Measurements from ENCODE around the gene WFS1. TPM values are rescaled to one million over a fixed set of nuclear protein-coding genes. Genes with fewer than 3 reads are reported as not detected.

Gene WFS1
- total RNA-seq, 2 donors from 2014 or later, result 48.9 to 52.6 TPM

DNA sequence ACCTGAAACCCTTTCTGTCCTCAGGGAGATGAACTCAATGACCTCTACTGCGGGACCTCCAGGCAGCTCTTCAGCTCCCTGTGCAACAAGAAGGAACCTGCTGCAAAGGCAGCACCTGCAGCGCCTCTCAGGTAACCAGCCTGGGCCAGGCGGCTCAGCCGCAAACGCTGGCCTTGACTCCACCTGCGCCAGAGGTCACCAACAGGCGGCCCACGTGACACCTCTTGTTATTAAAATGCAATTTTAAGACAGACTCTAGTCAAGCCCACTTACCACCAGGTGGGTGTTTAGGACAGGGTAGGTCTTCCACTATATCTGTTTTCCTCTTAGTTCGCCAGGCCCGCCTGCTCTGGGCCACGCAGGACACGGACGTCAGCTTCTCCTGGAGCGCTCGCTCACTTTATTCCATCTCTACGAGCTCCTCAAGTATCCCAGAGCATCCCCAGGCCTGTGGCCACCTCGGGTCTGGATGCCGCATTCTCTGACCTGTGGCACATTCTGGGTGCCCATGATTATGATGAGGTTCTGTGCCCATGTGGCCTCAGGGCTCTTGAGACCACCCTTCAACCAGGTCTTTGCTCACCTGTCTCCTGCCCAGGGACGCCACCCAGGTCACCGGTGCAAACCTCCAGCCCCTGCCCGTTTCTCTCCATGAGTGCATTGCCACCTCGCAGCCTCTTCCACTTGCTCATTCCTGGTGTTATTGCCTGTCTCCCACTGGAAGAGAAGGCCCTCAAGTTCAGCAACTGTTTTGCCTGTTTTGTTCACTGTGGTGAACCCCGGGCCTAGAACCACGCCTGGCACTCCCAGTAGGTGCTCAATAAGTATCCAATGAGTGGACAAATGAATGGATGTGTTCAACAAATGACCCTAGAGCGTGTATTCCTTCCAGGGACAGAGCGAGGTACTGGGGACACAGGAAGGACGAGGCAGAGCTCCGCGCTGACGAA is 36.5 kb upstream of the WFS1 start:
- DNase-seq (ENCODE audit: low spot score), result no peak
- intact Hi-C loops (cut with DNase I), result no loop called here

DNA sequence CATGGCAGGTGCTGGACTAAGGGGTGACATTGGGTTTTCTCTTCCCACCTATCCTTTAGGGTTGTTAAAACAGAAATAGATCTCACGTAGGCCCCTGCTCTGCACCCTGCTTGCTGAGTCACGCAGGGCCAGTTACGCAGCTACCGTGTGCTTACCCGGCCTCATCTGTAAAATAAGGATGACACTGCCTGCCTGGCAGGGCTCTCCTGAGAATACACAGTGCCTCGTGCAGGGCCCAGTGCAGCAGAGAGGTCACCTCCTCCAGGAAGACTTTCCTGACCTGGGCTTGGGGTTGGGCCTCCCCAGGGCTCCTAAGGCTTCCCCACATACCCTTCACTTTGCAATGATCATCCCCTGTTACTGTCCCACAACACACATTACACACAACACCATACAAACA is 35.7 kb upstream of the WFS1 start:
- DNase-seq (ENCODE audit: low spot score), result no peak
- intact Hi-C loops (cut with DNase I), result no loop called here

DNA sequence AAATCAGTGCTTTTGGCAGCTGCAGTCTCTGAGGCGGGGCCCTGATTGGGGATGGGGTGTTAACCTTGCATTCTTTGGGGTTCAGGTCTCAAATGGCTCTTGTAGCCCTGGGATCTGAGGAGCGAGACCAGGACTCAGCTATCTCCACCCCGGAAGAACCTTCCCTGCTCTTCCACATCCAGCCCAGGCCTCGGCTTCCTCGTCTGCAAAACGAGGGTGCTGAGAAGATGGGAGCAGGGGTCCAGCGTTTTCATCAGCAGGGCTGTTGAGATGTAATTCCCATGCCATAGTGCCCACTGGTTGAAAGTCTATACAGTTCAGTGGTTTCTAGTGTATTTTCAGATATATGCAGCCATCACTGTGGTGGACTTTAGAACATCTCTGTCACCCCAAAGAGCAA is 34.6 kb upstream of the WFS1 start:
- intact Hi-C loops (cut with DNase I), result no loop called here
- peak; percentile 44 for DNase-seq (ENCODE audit: low spot score)

DNA sequence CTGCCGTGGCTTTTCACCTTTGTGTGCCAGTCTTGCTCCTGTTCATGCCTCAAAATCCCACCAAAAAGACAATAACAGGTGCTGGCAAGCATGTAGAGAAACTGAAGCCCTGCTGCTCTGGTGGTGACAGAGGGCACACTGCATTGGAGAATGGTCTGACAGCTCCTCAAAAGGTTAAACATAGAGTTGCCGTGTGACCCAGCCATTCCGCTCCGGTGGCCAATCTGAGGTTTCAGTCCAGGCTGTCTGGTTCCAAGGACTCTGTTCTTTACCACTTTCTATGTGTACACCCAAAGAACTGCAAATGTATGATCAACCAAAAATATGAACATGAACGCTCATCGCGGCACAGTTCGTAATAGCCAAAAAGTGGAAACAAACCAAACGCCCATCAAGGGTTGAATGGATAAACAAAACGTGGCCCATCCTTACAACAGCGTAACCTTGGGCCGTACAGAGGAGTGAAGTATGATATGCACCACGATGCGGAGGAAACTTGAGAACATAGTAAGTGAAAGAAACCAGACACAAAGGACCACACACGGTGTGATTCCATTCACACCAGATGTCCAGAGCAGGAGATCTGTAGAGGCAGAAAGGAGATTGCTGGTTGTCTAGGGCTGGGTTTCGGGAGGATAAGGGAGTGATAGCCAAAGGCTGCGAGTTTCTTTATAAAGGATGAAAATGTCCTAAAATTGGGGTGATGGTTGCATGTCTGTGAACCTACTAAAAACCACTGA is 33.6 kb upstream of the WFS1 start:
- intact Hi-C loops (cut with DNase I), result no loop called here
- peak; percentile 31 for DNase-seq (ENCODE audit: low spot score)

DNA sequence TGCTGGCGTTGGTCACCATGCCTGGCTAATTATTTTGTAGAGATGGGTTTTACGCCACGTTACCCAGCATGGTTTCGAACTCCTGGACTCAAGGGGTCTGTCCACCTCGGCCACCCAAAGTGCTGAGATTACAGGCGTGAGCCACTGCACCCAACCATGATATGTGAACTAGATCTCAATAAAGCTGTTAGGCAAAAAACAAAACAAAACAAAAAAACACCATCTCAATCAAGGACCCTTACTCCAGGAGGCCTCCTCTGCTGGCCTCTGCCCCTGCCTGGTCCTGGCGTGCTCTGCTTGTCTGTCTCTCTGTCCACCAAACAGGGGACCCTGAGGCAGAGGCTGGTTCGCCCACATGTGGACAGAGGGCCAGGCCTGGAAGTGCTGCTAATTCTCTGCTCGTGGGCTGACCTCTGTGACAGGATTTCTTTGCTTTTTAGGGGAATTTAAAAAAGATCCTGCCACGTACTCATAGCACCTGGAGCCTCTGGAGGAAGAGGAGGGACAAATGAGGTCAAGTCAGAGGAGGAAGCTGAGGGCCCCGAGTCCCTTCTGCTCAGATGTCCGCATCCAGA is 32.7 kb upstream of the WFS1 start:
- peak; percentile 62 for DNase-seq (ENCODE audit: low spot score)
- intact Hi-C loops (cut with DNase I), result no loop called here

DNA sequence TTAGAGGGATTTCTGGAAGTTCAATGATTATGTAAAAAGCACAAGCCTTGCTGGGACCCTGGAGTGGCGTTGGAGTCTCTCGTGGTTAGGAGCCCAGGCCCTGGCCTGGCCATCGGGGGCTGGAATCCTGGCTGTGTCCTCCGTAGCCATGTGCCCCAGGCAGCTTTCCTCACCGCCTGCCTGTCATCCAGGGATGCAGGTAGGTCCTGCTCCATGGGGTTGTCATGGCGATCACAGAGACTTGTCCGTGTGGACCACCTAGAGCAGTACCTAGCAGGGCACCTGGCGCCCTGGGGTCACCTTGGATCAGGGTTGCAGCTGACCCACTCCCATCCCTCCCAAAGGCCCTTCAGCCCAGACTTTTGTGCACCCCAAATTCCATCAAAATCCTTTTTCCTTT is 30.2 kb upstream of the WFS1 start:
- DNase-seq (ENCODE audit: low spot score), result peak; percentile 72
- intact Hi-C loops (cut with DNase I), result no loop called here

DNA sequence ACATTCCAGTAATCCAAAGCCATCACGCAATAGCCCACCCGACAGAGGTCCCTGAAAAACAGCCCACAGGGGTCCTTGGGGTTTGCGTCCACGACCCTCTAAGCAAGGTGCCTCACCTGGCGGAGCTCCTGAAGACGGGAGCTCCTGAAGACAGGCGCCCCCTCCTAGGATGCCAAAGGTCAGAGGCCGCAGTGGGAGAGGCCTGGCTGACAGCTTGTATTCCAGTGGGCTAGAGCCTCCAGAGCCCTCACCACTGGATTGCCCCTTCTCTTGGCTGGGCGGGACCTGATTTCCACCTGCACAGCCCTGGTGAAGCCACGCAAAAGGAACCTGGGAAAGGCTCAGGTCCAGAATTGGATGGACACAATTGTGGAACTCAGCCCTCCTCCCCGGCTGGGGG is 29.7 kb upstream of the WFS1 start:
- peak; percentile 60 for DNase-seq (ENCODE audit: low spot score)
- intact Hi-C loops (cut with DNase I), result no loop called here

DNA sequence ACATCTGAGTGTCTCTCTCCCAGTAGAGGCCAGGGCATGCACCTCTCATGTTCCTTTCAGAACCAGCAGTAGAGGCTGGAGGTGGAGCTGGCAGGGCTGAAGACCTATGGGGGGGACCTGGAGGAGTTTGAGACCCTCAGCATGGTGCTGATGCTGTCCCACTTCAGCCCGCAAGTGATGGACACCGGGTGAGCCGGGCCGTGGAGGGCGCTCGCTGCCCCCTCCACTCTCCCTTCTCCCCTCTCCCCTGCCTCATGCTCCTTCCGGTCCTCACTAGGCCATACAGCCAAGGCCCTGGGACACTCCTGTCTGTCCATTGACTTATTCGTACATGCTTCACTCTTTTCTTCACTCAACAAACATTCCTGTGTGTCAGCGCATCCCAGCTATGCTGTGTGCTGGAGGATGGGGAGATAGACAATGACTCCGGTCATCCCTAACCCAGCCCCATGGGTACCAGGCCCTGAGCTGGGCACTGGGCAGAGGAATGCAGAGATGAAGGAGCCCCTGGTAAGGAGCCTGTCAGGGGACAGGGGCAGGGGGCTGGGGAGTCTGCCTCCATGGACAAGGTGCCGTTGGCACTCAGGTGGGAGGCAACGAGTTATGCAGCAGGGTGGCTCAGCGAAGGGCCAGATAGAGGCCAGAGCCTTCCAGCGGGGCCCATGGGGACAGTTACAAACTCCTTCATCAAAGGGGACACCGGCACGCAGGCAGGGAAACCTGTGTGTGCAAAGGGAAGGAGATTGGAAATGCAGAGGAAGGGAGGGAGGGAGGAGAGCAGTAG is 28.4 kb upstream of the WFS1 start:
- DNase-seq (ENCODE audit: low spot score), result peak; percentile 62
- intact Hi-C loops (cut with DNase I), result no loop called here

DNA sequence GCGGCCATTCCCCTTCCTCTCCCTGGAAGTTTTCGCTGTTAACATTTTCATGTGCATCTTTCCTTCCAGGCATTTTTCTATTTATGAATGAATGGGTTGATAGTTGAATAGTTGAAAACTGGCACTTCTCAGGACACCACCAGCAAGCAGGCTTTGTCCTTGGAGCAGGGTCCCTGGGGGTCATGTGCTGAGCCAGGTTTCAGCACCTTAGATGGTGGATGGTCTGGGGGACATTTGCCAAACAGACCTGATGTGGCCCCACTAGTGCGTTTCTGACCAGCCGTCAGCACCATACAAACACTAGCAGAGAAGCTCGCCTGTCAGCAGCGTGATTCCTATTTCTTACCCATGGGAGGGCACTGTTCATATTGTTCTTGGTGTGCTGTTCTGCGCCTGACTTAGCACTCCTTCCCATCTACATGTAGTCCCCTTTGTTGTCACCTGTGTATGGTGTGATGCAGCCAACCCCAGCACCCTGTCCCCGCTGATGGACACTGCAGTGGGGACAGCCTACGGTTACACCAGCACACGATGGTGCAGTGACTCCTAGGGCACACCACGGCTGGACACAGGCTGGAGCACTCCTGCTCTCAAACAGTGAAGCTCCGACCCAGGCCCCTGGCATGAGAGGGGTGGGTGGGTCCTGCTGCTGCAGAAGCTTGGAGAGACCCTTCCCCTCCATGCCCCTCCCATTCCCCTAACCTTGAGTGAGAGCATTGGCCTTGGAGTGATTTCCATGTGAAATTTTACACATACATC is 27.2 kb upstream of the WFS1 start:
- intact Hi-C loops (cut with DNase I), result no loop called here
- peak; percentile 76 for DNase-seq (ENCODE audit: low spot score)

DNA sequence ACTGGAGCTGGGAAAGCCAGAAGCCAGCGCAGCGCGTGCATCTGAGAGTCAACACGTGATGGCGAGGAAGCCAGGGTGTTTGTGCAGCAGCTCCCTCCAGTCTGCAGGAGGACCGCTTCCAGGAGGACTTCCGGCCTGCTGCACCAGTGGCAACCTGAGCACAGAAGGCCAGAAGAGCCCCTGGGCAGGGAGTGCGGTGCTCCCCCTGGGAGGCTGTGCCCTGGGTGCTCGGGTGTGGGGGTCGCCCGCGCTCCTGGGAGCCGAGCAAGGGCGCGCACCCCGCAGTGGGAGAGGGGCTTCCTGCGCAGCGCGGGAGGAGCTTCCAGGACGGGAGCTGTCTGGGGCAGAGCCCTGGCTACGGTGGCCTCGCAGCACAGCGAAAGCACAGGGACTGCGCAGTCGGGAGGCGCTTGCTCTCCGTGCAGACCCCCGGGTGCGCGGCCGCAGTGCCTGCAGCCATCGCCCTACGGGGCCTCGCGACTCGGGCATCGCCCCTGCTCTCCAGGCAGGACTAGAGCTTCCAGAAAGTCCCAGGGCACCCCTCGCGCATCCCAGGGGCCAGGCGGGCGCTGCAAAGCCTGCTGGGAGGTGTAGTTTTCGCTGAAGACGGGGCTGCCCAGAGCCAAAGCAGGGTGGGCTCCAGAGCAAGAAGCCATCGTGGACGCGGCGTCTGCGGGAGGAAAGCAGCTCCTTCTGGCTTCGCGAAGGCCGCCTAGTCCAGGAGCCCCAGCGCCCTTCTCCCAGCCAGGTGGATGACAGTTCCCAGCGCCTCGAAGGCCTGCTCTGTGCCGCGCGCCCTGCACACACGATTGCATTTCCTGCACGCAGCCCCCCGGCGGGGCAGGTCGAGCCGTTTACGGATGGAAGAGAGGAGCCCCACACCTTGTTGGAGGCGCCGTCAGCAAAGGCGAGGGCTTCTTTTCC is 24.1 kb upstream of the WFS1 start:
- peak; percentile 72 for DNase-seq (ENCODE audit: low spot score)
- intact Hi-C loops (cut with DNase I), result loop anchor here in 1 of 2 donors (5.0 kb wide), 1 partner anchor 87 kb away; no protein-coding TSS in a partner anchor

DNA sequence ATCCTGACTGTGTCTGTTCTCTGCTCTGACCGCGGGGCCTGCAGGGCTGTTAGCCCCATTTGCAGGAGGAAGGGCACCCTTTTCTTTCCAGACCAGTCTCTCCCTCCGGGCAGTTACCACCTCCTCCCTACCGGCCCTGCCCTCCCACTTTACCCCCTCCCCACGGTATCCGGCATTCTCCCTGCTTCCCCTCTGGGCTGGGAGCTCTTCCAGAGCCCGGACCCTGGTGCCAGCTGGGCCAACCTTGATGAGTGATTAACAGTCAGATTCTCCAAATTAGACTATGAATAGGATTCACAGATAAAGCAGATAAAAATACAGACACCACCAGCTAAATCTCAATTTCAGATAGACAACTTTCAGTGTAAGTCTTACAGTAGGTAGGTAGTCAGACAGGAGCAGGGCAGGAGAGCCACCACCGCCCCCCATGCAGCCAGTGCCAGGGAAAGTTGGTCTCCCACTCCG is 23.4 kb upstream of the WFS1 start:
- intact Hi-C loops (cut with DNase I), result loop anchor here in 1 of 2 donors (5.0 kb wide), 1 partner anchor 86 kb away; no protein-coding TSS in a partner anchor
- peak; percentile 44 for DNase-seq (ENCODE audit: low spot score)

DNA sequence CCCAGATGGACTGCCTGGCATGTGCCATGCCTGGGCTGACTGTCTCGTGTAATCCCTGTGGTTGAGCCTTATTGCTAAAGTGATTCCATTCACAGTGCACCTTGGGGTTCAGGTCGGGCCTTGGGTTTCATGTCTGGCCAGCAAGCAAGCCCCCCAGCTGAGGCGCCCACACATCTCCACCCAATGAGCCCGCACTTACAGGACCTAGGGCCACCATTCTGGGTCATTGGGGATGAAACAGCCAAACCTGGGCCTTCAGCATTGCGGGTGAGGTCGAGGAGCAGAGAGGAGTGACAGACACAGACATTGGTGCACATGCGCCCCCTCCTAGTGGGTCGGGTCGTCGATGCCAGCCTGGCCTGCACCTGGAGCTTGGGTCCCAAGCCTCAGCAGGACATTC is 21.3 kb upstream of the WFS1 start:
- intact Hi-C loops (cut with DNase I), result loop anchor here in 1 of 2 donors (5.0 kb wide), 1 partner anchor 84 kb away; no protein-coding TSS in a partner anchor
- DNase-seq (ENCODE audit: low spot score), result peak; percentile 28

DNA sequence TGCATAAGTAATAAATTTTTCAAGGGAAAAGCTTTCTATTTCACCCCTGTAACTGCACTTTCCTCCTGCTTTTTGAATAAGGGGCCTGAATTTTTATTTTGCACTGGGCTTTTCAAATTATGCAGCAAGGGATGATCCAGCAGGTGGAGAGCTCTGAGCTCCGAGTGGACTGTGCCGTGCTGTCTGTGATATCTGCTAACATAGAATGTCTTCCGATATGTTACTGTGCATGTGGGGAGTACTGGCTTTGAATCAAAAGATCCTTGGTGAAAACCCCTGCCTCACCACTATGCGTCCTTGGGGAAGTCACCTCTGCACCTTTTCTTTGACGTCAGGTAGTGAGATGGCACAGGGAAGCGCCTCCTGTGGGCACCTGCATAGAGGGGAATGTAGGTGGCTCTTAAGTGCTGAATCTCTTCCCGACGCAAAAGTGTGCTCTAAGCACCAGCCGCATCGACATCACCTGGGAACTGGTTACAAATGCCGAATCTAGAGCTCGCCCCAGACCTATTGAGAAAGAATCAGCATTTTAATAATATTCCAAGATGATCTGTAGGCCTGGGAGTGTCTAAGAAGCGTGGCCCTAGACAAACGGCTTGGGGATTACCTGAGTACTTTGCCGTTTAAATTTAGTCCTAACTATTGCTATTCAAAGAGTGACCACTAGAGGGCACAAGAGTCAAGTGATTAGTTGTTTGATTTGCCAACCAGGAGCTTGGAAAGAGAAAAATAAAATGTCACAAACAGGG is 19.2 kb upstream of the WFS1 start:
- intact Hi-C loops (cut with DNase I), result no loop called here
- no peak for DNase-seq (ENCODE audit: low spot score)

DNA sequence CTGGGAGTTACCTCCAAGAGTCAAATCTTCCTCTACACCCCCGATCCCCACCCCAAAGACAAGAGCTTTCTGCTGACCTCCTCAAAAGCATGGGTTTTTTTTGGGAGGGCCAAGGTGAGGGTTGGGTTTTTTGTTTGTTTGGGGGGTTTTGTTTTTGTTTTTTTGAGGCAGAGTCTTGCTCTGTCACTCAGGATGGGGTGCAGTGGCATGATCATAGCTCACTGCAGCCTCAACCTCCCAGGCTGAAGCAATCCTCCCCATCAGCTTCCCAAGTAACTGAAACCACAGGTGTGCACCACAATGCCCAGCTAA is 18.7 kb upstream of the WFS1 start:
- intact Hi-C loops (cut with DNase I), result no loop called here
- DNase-seq (ENCODE audit: low spot score), result no peak

DNA sequence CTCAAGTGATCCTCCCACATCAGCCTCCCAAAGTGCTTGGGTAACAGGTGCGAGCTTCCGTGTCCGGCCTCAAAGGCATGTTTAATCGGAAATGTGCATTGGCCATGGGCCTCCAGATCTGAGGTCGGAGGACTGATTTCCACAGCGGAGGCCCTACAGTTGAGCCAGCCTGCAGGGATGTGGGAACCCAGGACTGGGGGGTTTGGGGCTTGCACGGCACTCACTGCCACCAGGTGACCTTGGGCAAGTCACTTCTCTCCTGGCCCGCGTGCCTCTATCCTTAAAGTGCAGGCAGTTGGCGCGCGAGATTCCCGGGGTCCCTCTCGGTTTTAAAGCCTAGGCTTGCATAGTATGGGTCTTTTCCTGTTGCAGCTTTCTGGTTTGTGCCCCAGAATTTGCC is 18.3 kb upstream of the WFS1 start:
- intact Hi-C loops (cut with DNase I), result no loop called here
- DNase-seq (ENCODE audit: low spot score), result no peak

DNA sequence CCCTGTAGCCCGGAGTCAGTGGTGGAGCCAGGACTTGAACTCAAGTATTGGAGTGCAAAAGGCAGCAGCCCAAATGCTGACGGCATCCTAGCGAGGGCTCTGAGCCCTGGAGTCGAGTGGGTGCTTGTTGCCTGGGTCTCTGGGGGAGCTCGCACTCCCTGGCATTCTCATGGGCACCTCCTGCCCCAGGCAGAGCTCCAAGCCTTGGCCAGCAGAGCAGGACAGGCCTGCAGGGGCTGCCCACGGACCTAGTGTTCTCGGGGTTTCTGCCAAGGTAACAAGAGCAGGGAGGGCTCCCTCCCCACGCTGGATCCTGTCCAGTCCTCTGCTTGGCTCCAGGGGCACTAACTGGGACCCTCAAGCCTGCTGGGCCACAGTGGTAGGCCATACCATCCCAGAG is 17.6 kb upstream of the WFS1 start:
- intact Hi-C loops (cut with DNase I), result loop anchor here in 1 of 2 donors (2.0 kb wide), 1 partner anchor 75 kb away; no protein-coding TSS in a partner anchor
- DNase-seq (ENCODE audit: low spot score), result peak; percentile 68

DNA sequence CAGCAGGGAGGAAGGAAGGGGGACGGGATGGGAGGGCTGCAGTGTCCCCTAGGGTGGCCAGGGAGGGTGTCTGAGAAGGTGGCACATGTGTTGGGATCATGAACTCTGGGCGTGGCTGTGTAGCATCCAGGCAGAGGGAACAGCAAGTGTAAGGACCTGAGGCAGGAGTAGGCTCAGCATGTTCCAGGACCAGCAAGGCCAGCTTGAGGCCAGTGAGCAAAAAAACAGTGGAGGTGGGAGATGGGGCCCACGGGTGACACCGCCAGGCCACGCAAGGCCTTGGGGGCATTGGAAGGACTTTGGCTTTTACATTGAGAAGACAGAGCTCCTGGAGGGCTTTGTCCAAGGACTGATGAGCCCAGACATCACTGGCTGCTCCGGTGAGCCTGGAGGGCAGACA is 16.5 kb upstream of the WFS1 start:
- intact Hi-C loops (cut with DNase I), result loop anchor here in 1 of 2 donors (2.0 kb wide), 1 partner anchor 74 kb away; no protein-coding TSS in a partner anchor

More for the DNA sequence above, 16.5 kb upstream of the WFS1 start:
- peak; percentile 72 for DNase-seq (ENCODE audit: low spot score)

All from posterior vena cava (tissue), 2 donors.